Thyroid gland (tissue), 4 donors: ENCODE data around the gene NEDD9. TPM values are rescaled to one million over a fixed set of nuclear protein-coding genes. Genes with fewer than 3 reads are reported as not detected.

Experiments
- DNase-seq, 2 donors: peaks; one replicate each; pipeline ENCODE4 v3.0.0-alpha.2; 2019
- H3K27ac ChIP-seq, 3 donors: fragments of 200-600 bp; sonication (generic); 1 replicate in 2 of 3; 2 replicates in 1 of 3; pipeline ENCODE4 v1.5.1; 2016 to 2019; ENCODE audit warnings: mild to moderate bottlenecking in 1 of 3, moderate library complexity in 1 of 3
- H3K27me3 ChIP-seq: fragments of 200-600 bp; sonication (generic); one replicate; pipeline ENCODE4 v1.5.1; 2019
- H3K36me3 ChIP-seq, 2 donors: fragments of 200-600 bp; sonication (generic); one replicate each; pipeline ENCODE4 v1.5.1; 2016 to 2019
- H3K4me1 ChIP-seq, 2 donors: fragments of 200-600 bp; sonication (generic); one replicate each; pipeline ENCODE4 v1.5.1; 2017 to 2019
- H3K4me3 ChIP-seq, 3 donors: fragments of 200-600 bp; sonication (generic); replicated peaks in 1 of 3; 1 replicate in 2 of 3; 2 replicates in 1 of 3; pipeline ENCODE4 v1.5.1; 2016; ENCODE audit warnings: mild to moderate bottlenecking in 1 of 3
- H3K9me3 ChIP-seq: fragments of 200-600 bp; sonication (generic); one replicate; pipeline ENCODE4 v1.5.1; 2017
- CTCF ChIP-seq, 6 experiments: fragments of 200-600 bp in 3 of 6; fragments of 450-650 bp in 3 of 6; sonication (generic) in 3 of 6; IDR thresholded peaks; one replicate each; pipeline ENCODE4 v1.5.1; 2016 to 2019; ENCODE audit warnings: antibody characterized with exemption in 6 of 6, mild to moderate bottlenecking in 2 of 6, inconsistent platforms in 1 of 6, moderate library complexity in 1 of 6
- POLR2A ChIP-seq, 2 donors: fragments of 450-650 bp; IDR thresholded peaks; one replicate each; pipeline ENCODE4 v1.6.1; 2017; ENCODE audit warnings: antibody characterized with exemption in 2 of 2, mild to moderate bottlenecking in 2 of 2, moderate library complexity in 1 of 2
- WGBS, 2 donors: methylation state at CpG; one replicate each; pipeline ENCODE4 v1.1.5; 2017; 5-methylcytosine and 5-hydroxymethylcytosine counted together
- intact Hi-C: fragments of 100-400 bp; cut with DNase I; formaldehyde crosslinking; loops from one replicate; pipeline ENCODE4 v1.15.1; 2023
- total RNA-seq, 4 donors: library from RNA; depleted of rRNA; stranded (reverse); fragments of >200 nt; gene quantifications; one replicate each; pipeline ENCODE4 v1.2.3, GENCODE V29; 2016

NEDD9 gene
- total RNA-seq, 4 donors from 2014 or later = 42.1 to 78.3 (median 61.7) TPM

DNA sequence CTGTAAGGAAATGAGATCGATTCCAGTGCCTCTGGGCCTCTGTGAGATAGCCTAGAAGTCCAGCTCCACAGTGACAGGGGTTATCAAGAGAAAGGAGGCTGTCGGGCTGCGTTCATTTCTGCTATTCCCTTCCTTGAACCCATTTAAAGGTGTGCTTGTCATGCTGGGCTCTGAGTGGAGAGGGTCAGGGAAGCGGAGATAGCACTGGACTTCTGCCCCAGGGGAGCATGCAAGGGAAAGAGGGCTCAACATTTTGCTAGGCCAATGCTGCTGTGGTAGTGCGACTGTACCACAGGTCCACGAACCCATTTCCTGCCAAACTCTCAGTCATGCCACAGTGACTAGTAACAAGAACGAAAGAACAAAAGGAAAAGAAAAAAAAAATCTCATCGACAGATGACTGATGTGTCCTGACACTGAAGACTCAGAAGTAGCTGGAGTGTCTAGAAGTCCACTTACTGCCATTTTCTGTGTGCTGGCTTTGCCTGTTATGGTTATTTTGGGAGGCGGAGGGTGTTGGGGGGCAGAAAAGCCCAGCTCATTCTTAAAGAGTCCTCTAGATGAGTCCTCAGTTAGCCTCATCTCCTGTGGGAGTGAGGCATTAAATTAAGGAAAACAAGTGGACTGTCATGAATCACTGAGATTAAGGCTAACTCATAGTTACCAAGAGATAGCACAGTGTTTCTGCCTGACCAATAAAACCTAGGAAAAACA lies 8.1 kb downstream of the NEDD9 start:
- no peak for DNase-seq
- Histone ChIP-seq H3K4me3 (no peak overlapping the region), H3K36me3 (no peaks in the 10 kb centered on the region), H3K27ac (peak overlapping the region in 2 of 3 donors; percentile 63 to 68), H3K27me3 (no peaks in the 10 kb centered on the region), H3K9me3 (no peaks in the 10 kb centered on the region), H3K4me1 (peaks cover 48 to 83% of the 10 kb centered on the region in 2 donors)
- TF ChIP-seq POLR2A (IDR thresholded peaks at IDR 0.05) (no peak), CTCF (IDR thresholded peaks at IDR 0.05) (no peak)
- 67 to 74% methylated on average over 9 of the region's 9 CpGs for WGBS, 2 donors
- intact Hi-C loops = no loop called here

DNA sequence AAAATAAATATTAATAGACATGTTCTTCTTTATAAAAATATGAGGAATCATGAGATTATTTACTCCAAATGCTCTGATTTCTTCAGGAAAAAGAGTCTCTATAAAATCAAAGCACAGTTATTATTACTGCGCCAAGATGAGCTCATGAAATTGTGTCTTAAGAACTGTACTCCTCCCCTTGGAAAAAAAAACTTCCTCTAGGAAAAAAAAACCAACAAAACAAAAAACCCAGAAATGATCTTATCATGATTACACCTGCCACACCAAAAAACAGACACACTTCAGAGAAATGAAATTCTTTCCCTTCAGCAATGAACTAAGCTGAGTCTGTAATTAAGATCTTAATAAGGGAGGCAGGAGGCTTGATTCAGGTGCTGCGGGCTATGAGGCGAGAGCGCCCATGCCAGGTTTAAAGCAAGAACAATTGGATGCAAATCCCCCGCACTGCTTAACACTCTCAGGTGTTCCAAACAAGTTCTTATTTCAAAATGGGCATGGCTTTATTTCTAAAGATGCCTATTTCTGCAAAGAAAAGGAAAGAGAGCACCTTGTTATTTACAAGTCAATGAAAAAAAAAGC lies 9.1 kb downstream of the NEDD9 start:
- DNase-seq = no peak
- no peak overlapping the region for H3K4me3 ChIP-seq
- WGBS, 2 donors = 89 to 91% methylated on average over 5 of the region's 5 CpGs
- no peaks in the 10 kb centered on the region for H3K27me3 ChIP-seq
- intact Hi-C loops = no loop called here
- peak overlapping the region in 2 of 3 donors; percentile 63 to 68 for H3K27ac ChIP-seq
- H3K9me3 ChIP-seq = no peaks in the 10 kb centered on the region
- peaks cover 54 to 91% of the 10 kb centered on the region in 2 donors for H3K4me1 ChIP-seq
- TF ChIP-seq POLR2A (IDR thresholded peaks at IDR 0.05) (no peak), CTCF (IDR thresholded peaks at IDR 0.05) (no peak)
- H3K36me3 ChIP-seq = no peaks in the 10 kb centered on the region

DNA sequence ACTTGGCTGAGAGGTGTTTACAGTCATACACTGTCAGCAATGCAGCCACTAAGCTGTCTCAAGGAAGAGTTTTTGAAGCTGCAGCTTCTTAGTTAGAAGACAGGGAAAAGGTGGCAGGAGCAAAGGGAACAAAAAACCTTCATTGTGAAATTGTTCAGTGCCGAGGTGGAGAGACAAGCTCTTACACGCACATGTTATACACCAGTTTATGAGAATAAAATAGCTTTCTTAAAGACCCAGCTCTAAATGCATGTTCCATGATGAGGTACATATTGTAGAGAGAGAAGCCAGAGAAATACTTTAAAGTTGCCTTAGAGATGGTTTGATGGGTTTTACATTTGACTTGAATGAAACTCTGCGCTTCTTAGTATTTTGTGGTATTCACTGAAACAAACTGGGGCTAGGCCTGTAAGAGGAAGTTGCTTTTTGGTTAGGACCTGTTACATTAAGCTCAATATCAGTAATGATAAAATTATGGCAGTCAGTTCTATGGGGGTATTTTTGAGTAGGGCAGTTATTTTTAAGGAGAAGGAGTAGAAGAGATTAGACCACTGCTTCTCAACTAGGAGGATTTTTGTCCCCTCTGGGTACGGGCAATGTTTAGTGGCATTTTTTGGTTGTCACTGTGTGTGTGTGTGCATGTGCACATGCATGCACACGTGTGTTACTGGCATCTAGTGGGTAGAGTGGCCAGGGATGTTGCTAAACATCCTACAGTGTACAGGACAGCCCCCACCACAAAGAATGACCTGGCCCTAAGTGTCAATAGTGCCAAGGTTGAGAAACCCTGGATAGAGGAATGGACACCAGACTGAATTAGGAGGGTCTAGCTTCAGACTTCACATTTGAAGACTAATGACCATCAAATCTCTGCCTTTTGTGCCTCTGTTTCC lies 9.8 kb downstream of the NEDD9 start:
- intact Hi-C loops = no loop called here
- WGBS, 2 donors = 78 to 82% methylated on average over 5 of the region's 5 CpGs

GRCh38 chr6:11221623-11222384 lies 10.7 kb downstream of the NEDD9 start:
- no peaks in the 10 kb centered on the region for H3K9me3 ChIP-seq
- peaks cover 63 to 95% of the 10 kb centered on the region in 2 donors for H3K4me1 ChIP-seq
- 49 to 66% methylated on average over 3 of the region's 3 CpGs for WGBS, 2 donors
- peak overlapping the region in 2 of 3 donors; percentile 32 to 63 for H3K27ac ChIP-seq
- intact Hi-C loops = no loop called here
- H3K27me3 ChIP-seq = no peaks in the 10 kb centered on the region
- no peak for DNase-seq
- TF ChIP-seq POLR2A (IDR thresholded peaks at IDR 0.05) (no peak), CTCF (IDR thresholded peaks at IDR 0.05) (no peak)
- H3K4me3 ChIP-seq = no peak overlapping the region
- H3K36me3 ChIP-seq = no peaks in the 10 kb centered on the region

More for the DNA sequence above, 9.8 kb downstream of the NEDD9 start:
- Histone ChIP-seq H3K9me3 (no peaks in the 10 kb centered on the region), H3K27me3 (no peaks in the 10 kb centered on the region), H3K36me3 (no peaks in the 10 kb centered on the region), H3K27ac (peak overlapping the region in 2 of 3 donors; percentile 32 to 63), H3K4me1 (peaks cover 57 to 95% of the 10 kb centered on the region in 2 donors), H3K4me3 (no peak overlapping the region)
- TF ChIP-seq CTCF (IDR thresholded peaks at IDR 0.05) (no peak), POLR2A (IDR thresholded peaks at IDR 0.05) (no peak)
- DNase-seq = no peak
